HFF-Myc (cell line): ENCODE results near the gene NEB.
"Not testable (repeated sequence)": the region's sequence is repeated elsewhere in the genome, so short reads cannot be mapped to it uniquely, and the experiment has no call there.

ENCODE experiments used
- DNase-seq: peaks from one replicate; pipeline ENCODE4 v3.0.0-alpha.2; 2011; ENCODE audit warnings: low read depth; ENCODE audit errors: extremely low read depth
- H3K4me3 ChIP-seq: replicated peaks from 2 replicates; pipeline ENCODE4 v1.5.1; 2011; ENCODE audit warnings: low read depth, mild to moderate bottlenecking, control low read depth, low read length
- CTCF ChIP-seq: IDR thresholded peaks from 2 replicates; pipeline ENCODE4 v1.5.1; 2012; ENCODE audit warnings: mild to moderate bottlenecking, low read depth, low read length, control low read depth; ENCODE audit errors: missing control alignments

NEB gene

GRCh38 chr2:151650456-151650855 is 83.8 kb downstream of the NEB start:
- H3K4me3 ChIP-seq = no peak overlapping the region
- no peak for TF ChIP-seq CTCF
- DNase-seq = no peak

GRCh38 chr2:151649966-151650365 is 84.3 kb downstream of the NEB start:
- TF ChIP-seq CTCF = no peak
- H3K4me3 ChIP-seq = no peak overlapping the region
- no peak for DNase-seq

GRCh38 chr2:151649400-151649799 is 84.9 kb downstream of the NEB start:
- TF ChIP-seq CTCF = no peak
- H3K4me3 ChIP-seq = no peak overlapping the region
- DNase-seq = no peak

- not testable (repeated sequence) for H3K4me3 ChIP-seq
Observed at GRCh38 chr2:151646512-151646911, 87.8 kb downstream of the NEB start.

GRCh38 chr2:151644580-151644979 is 89.7 kb downstream of the NEB start:
- TF ChIP-seq CTCF = no peak
- no peak overlapping the region for H3K4me3 ChIP-seq
- DNase-seq = no peak

More at GRCh38 chr2:151646512-151646911, 87.8 kb downstream of the NEB start:
- not testable (repeated sequence) for DNase-seq

GRCh38 chr2:151641895-151642294 is 92.4 kb downstream of the NEB start:
- H3K4me3 ChIP-seq, DNase-seq: not testable (repeated sequence)

GRCh38 chr2:151640087-151640486 is 94.2 kb downstream of the NEB start:
- no peak overlapping the region for H3K4me3 ChIP-seq
- TF ChIP-seq CTCF = no peak
- no peak for DNase-seq

GRCh38 chr2:151638990-151639389 is 95.3 kb downstream of the NEB start:
- no peak for TF ChIP-seq CTCF
- H3K4me3 ChIP-seq = no peak overlapping the region
- DNase-seq = no peak
